HG03521 (cell line): ENCODE measurements around the gene ALDH4A1.

Experiments used
- ATAC-seq: cut with Tn5 transposase; IDR thresholded peaks from one replicate; pipeline ENCODE4 v1.9.1; 2021; ENCODE audit warnings: mild to moderate bottlenecking, moderate library complexity; ENCODE audit not compliant: unreplicated experiment

ALDH4A1 gene

DNA sequence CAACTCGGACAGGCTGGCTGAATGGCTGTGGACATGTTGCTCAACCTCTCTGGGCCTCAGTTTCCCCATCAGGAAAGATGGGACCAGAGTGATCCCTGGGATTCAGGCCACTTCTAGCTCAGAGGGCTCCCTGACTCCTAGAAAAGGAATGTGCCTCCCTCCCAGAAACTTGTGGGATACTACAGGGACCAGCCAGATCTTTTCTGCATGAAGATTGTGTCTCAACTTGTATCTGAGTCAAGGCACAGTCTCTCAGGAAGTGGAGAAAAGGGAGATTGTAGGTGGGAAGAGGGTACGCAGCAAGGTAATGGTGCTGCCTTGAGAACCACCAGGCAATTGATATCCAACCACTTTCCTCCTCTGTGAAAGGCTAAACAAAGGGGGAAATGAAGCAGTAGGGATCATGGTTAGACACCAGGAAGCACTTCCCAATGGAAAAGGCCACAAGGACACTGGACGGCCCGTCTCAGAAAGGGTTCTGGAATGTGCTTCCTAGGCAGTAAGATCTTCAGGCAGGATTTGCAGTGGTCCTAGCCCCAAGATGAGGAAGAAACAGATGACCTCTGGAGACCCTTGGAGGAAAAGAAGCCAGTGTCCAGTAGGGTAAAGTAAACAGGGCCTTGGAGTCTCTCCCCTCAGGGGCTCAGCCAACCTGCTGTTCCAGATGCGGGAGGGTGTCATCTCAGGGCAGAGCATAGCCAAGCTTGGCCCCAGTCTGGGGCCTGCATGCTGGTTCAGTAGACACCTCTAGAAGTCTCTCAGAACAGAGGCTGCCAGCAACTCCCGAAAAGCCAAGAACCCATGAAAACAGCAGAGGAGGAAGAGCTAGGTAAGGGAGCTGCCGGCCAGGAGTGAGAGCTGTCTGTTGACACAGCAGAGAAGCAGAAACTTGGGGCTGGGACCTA, 37.3 kb upstream of the ALDH4A1 start:
- no peak for ATAC-seq

DNA sequence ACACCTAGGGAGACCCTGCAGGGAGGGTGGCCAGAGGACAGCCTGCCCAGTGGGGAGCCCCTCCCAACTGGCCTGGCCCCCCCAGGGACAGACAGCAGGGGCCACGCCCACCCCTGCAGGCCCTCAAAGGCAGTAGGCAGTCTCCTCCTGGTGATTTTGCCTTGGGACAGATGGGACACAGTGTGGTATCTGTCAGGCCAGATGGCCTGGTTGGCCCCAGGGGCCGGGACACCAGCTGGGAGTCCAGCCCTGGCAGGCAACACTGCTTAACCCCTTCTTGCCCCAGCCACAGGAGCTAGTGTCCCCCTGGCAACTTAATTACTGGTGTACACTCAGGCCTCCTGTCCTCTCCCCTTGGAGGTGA, 36.3 kb upstream of the ALDH4A1 start:
- no peak for ATAC-seq

DNA sequence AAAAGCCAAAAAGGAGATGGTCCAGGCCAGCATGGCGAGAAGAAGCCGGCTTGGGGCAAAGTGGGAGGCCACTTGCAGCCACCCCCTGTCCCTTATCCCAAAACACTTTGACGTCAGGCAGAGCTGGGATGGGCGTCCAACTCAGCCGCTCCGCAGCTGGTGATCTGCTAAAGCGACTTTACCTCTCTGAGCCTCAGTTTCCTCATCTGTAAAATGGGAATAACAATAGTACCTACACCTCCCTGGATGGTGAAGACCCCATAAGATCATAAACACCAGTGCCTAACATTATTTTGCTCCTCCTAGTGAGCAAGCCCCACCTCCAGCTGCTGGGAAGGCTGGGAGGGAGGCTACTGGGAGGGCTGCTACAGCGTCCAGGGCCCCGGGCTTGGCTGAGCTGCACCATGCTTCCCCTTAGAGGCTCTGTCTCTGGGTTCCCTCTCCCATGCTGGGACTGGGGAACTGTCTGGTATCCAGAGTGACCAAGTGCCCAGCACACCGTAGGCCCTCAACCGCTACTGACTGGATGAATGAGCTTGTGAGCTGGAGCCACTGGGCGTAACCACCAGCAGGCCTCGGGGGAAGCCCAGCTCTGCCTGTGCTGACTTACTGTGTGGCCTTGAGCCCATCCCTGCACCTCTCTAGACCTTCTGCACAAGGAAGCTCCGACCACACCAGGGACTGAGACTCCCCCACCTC, 35.8 kb upstream of the ALDH4A1 start:
- ATAC-seq: no peak

DNA sequence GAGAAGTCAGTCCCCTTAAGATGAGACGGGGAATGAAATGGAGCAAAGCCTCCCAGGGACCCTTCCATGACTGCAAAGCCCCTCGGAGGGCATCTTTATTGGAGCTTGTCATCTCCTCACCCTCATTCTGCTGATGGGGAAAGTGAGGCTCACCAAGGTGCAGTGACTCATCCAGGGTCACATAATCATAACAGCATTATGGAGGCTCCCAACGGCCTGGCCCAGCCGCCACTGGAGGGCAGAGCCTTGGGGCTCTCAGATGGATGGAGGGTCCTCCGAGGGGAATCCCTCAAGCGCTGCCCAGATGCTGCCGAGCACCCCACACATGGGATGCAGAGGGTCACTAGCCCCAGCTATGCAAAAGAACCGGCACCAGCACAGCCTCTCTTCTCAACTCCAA, 35.2 kb upstream of the ALDH4A1 start:
- ATAC-seq: no peak

DNA sequence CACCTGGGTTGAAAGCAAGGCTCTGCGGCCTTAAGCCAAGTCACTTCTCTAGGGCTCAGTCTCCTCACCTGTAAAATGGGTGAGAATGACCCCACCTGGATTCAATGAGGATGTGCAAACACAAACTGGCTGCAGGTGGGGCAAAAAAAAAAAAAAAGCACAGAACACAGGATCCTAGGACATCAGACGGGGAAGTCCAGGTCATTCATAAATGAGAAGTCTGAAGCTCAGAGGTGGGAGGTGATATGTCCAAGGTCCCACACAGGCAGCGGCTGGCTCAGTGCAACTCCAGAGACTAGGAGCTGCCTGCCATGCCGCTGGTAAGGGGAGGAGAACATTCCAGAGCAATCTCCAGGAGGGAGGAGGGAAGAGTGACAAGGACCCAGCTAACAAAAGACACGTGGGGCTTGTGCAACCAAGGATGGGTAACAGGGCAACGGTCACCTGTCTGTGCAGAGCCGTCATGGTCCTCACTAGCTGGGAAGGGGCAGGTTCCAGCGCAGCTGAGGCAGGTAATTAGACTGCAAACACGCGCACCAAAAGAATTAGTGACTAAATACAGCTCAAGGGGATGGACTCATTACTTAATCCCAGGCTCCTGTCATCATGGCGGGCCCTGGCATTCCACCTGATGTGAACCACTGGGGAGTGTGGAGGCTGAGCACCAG, 34.6 kb upstream of the ALDH4A1 start:
- ATAC-seq: no peak

DNA sequence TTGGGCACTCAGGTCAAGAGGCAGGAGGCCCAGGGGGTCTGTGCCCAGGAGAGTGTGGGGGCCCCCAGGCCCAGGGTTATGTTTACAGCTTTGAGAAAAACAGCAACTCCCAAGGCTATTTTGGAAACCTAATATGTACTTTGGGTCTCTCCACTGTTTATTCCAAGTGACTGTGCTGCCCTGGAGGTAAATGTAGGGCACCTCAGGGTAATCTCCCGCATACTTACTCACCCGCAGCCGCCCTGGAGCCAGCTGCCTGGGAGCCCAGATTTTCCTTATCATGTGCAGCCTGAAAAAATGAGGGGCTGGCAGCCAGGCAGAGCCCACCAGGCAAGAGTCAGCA, 34.1 kb upstream of the ALDH4A1 start:
- no peak for ATAC-seq

DNA sequence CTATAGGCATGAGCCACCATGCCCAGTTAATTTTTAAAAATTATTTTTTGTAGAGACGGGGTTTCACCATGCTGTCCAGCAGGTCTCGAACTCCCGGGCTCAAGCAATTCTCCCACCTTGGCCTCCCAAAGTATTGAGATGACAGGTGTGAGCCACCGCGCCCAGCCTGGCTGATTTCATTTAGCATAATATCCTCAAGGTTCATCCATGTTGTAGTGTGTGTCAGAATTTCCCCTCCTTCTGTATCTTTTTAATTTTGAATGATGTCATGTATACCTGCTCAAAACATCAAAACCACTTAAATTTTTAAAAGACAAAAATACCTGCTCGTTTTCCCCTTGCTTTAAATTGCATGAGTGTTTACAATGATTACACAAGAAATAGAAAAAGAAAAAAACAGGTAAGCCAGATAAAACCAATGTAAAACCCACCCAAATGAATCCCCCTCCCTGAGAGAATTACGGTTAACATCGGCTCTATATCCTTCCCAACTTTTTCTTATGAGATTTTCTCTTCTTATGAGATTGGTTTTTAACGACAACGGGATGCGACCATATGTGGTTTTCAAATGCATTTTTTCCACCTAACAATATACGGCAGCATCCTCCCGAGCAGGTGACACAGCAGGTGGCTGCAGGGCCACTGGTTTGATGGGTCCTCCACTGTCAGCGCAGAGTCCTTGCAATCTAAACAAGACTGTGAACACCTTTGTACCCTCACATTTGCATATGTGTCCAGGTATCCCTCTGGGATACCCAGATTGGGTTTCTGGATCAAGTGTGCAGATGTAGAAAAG, 32.0 kb upstream of the ALDH4A1 start:
- no peak for ATAC-seq

DNA sequence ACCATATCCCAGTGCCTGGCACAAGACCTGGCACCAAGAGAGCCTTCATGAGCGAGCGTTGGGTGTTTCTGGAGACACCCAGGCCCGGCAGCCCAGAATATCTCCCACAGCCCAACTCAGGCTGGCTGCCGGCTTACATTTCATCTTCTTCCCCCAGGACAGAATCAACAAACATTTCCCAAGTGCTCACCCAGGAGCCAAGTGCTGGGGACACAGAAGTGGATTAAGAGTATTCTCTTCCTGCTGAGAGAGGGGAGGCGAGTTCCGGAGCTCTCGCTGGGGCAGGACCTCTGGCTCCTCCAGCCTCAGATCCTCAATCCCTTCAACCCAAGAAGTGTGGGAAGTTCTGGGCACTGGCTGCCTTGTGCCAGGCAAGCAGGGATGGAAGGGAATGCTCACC, 30.5 kb upstream of the ALDH4A1 start:
- no peak for ATAC-seq

DNA sequence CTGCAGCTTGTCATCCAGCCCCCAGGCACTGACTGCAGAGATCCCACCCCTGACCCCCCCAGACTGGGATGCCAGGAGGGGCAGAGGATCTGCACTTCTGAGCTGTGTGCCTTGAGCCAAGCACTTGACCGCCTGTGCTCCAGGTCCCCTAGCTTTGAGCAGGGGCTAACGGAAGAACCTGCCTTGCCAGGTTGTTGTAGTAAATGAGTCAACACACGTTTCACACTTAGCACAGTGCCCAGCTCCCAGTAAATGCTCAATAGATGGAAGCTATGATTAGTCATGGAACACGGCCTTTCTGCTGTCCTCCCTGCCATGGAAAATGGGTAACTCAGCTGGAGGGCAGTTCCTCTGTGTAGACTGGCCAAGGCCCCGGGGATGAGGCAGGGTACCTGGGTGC, 30.0 kb upstream of the ALDH4A1 start:
- no peak for ATAC-seq

DNA sequence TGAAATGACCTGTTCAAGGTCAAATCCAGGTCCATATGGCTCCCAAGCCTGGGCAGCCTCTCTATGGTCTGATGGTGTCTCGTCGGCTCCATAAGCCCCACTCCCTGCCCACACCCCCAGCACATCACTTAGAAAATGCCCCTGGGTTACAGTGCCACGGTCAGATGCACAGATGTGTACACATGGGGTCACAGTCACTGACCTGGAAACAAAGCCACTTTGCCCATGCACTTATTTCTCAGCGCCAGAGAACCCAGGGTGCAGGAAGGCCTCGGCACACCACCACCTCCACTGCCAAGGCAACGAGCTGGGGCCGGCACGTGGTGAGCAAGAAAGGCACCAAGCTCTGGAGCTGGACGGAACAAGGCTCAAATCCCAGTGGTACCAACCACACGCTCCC, 29.4 kb upstream of the ALDH4A1 start:
- no peak for ATAC-seq

DNA sequence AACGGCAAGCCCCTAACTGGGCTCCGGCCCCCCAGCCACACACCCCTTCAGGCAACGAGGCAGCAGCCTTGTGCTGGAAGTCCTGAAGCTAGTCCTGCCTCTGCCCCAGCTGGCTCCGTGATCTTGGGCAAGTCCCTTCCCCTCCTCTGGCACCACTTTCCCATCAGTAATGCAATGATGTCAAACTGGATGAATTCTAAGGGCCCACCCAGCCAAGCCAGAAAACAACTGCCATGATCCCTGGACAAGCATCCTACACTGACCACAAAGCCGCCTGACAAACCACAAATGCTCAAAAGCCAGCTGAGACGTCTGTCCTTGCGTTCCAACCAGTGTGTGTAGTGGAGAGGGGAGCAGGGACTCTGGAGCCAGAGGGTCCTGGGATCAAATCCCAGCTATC, 27.3 kb upstream of the ALDH4A1 start:
- no peak for ATAC-seq

DNA sequence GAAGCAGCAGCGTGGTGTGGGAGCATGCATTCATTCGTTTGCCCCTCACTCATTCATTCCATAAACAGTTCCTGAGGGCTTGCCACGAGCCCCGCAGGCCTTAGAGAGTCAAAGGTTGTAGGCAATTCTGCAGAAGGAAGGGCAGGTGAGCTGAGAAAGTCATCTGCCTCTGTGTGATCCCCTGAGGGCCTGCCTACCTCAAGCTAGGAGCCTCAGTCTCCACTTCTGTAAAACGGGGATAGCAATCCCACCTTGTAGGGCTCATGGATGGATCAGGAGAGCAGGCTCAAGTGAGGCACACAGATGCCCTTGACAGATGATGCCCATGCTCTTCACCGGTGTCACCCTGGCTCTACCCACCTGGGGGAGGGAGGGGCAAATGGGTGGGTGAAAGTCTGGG, 26.6 kb upstream of the ALDH4A1 start:
- no peak for ATAC-seq

DNA sequence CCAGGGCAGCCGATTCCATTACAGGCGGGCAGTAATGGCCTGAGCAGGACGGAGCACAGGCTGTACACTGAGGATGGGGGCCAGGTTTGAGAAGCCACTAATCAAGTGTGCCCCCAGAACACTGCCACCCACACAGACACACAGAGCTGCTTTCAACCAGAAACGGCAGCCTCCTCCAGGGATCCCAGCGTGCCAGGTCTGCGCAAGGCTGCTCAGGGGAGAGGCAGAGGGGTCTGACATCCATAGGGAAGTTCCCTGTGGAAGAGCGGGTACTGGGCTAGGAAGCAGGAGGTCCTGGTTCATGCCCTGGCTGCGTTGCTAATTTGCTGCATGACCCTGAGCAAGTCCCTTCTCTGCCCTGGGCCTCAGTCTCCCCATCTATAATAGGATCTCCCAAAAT, 26.1 kb upstream of the ALDH4A1 start:
- no peak for ATAC-seq

DNA sequence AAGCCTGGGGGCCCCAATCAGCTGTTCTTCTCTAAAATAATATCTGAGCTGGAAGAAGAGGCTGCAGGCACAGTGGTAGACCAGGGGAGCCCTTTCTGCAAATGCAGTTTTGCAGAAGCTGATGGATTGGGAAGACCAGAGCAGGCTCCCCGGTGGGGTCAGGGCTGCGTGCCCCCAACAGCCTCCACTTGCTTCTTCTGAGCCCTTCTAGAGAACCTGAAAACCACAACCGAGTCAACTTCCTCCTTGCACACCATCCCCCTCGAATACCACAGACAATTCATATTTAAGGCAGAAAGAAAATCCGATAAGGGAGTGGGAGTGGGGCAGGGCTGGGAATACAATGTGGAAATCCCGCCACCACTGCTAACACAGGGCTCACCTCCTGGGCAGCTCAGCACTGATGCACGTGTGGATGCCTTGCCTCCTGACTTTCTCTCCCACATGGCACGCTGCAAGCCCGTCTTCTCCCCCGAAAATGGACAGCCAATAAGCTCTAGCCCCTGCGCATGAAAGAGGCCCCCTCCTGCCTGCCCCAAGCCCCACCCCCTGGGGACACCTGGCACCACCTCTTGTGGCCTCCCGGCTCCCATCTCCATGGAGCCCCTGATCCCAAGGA, 25.4 kb upstream of the ALDH4A1 start:
- no peak for ATAC-seq

DNA sequence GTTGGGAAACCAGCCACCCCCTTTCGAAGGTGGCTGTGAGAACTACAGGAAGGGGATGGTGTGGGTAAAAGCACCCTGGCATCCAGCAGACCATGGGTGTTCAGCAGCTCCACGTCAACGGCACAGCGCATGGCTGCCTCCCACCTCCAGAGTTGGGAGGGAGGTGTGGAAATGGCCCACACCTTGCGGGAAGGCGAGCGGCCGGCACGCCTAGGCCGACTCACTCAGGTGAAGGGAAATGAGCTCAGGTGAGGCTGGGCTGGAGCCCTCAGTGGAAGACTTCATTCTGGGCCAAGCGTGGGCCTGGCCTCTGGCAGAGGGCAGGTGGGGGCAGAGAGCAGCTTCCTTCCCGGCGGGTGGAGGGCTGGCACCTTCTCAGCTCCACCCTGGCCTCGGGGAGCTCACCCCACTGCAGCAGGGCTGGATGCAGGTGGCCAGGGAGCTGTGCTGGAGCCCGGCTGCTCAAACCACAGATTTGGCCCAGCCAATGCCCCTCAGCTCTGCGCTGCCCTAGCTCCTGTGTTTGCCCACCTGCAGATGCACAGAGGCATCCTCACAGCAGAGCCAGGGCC, 24.8 kb upstream of the ALDH4A1 start:
- ATAC-seq: peak; percentile 8

DNA sequence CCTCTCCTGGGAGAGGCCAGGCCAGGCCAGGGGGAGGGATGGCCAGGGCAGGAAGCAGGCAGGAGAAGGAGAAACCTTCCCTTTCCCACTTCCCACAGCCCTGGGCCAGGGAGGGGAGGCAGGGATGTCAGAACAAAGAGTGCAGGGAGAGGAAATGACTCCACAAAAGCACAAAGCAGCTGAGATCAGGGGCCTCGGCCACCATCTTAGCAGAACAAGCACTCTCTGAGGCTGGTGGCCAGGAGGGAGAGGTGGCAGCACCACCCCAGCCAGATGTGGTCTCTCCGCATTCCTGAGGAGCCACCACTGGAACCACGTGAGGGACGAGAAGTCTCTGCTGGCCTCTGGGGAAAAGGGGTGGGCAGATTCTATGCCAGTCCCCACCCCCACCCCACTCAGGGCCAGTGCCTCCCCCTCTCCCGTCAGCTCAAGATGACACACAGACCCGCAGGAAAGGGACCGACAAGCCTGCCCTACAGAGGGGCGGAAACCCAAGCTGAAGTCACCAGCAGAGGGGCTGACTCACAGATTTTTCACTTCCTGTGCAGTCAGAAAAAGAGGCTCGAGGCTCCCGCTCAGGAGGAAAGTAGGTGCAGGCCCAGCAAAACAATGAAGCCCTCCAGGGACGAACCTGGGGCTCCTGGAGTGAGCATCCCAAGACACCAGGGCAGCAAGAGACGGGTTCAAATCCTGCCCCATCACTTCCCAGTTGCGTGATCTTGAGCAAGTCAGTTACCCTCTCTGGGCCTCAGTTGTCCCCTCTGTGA, 24.1 kb upstream of the ALDH4A1 start:
- ATAC-seq: peak; percentile 58

DNA sequence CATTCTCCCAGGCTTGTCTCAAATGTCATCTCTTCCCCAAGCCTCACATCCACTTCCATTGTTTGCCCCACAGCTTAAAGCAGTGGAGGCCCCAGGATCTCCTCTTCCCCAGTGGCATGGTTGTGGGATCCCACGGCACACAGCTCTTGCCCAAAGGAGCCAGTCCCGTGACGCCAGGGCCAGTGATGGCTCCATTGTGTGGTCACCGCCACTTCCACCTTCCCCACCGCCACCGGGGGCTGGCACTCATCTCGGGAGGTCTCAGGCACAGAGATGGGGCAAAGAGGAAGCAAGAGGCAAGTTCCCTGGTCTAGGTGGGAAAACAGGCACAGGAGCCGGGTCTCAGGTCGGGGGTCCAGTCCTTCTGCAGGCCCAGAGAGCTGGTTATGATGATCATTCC, 22.9 kb upstream of the ALDH4A1 start:
- no peak for ATAC-seq

DNA sequence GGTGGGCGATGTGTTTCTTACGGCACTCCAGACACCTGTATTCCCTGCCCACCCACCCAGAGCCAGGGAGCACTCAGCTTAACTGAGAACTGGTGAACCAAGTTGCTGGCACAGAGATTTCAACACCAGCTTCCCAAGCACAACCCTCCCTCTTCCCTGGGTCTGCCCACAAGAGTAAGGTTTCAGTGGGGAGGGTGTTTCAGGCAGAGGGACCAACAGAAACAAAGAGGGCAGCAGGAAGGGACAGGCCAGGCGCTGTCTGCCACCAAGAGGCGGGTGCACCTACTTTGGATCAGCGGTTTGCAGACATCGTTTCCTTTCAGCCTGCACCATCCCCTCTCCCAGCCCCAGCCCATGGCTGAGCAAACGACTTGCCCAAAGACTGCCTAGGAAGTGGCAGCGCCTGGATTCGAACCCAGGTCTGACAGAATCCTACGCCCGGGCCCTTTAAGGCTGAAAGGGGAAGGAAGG, 21.9 kb upstream of the ALDH4A1 start:
- no peak for ATAC-seq

DNA sequence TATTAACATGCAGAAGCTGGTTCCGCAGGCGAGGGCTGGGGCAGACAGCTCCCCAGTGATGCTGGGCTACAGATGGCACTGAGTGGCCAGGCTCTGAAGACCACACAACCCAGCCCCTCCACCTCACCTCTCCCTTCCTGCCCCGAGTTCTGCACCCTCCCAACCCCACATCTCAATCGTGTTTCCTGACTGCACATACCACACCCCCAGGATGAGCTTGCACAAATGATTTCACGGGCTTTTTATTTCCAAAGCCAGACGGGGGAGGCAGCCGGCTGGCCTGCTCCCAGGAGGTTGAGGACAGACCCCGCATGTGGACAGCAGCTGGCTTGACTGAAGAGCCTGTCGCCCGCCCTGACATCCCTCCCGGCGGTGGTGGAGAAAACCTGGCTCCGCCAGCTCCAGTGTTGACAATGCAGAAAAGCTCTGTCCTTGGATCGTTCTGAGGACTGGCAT, 21.4 kb upstream of the ALDH4A1 start:
- ATAC-seq: no peak
